HEK293 (cell line): Measurements from ENCODE around the gene PSD4.

ENCODE experiments used
- CTCF ChIA-PET: fragments of 350-600 bp; formaldehyde crosslinking; extraction: SDS; loops from one replicate; lab custom pipeline; 2021; ENCODE audit warnings: antibody characterized with exemption; lab: Yijun Ruan, JAX
- POLR2A ChIA-PET: fragments of 300-600 bp; formaldehyde crosslinking; extraction: SDS; loops from one replicate; lab custom pipeline; 2020; ENCODE audit warnings: antibody characterized with exemption, inconsistent platforms; lab: Yijun Ruan, JAX
- H3K27ac ChIP-seq: fragments of 200-500 bp; sonication (Bioruptor generic); 2 replicates; pipeline ENCODE4 v1.5.1; 2014; ENCODE audit warnings: low read depth, low read length, control low read depth, inconsistent platforms; ENCODE audit errors: extremely low read depth
- H3K36me3 ChIP-seq, 2 experiments: fragments of 200-500 bp in 1 of 2; sonication (Bioruptor generic) in 1 of 2; 1 replicate in 1 of 2; 2 replicates in 1 of 2; pipeline ENCODE4 v1.5.1; 2014 to 2017; ENCODE audit warnings: inconsistent platforms in 2 of 2, low read length in 2 of 2; ENCODE audit not compliant: control insufficient read depth in 2 of 2, insufficient read depth in 1 of 2
- H3K4me1 ChIP-seq: fragments of 200-500 bp; sonication (Bioruptor generic); 2 replicates; pipeline ENCODE4 v1.5.1; 2014; ENCODE audit warnings: mild to moderate bottlenecking, low read length, inconsistent platforms; ENCODE audit not compliant: control insufficient read depth, insufficient read depth
- H3K4me3 ChIP-seq: 2 replicates; pipeline ENCODE4 v1.5.1; 2011; ENCODE audit warnings: low read depth, mild to moderate bottlenecking, control low read depth, low read length, moderate library complexity
- H3K9me3 ChIP-seq: fragments of 200-500 bp; sonication (Bioruptor generic); 2 replicates; pipeline ENCODE4 v1.5.1; 2014; ENCODE audit warnings: low read depth, low read length, inconsistent platforms; ENCODE audit not compliant: control insufficient read depth, insufficient read depth
- BCL6B ChIP-seq: fragments of 450-650 bp; formaldehyde crosslinking; IDR thresholded peaks from 2 replicates; pipeline ENCODE4 v1.5.1; 2017; ENCODE audit warnings: missing biosample characterization, missing genetic modification characterization
- GLIS1 ChIP-seq: fragments of 450-650 bp; formaldehyde crosslinking; IDR thresholded peaks from 2 replicates; pipeline ENCODE4 v1.5.1; 2016; ENCODE audit warnings: missing biosample characterization, missing genetic modification characterization
- KLF17 ChIP-seq: fragments of 450-650 bp; formaldehyde crosslinking; IDR thresholded peaks from 2 replicates; pipeline ENCODE4 v1.5.1; 2016; ENCODE audit warnings: missing biosample characterization, missing genetic modification characterization
- MEIS1 ChIP-seq: sonication (generic); formaldehyde crosslinking; IDR thresholded peaks from 2 replicates; pipeline ENCODE4 v1.8.1; 2022; ENCODE audit warnings: missing genetic modification reagents, mild to moderate bottlenecking, borderline replicate concordance
- OSR2 ChIP-seq: fragments of 450-650 bp; formaldehyde crosslinking; IDR thresholded peaks from 2 replicates; pipeline ENCODE4 v1.5.1; 2016; ENCODE audit warnings: missing biosample characterization, missing genetic modification characterization
- PRDM1 ChIP-seq: fragments of 450-650 bp; formaldehyde crosslinking; IDR thresholded peaks from 2 replicates; pipeline ENCODE4; 2016; ENCODE audit warnings: missing biosample characterization, missing genetic modification characterization
- SALL2 ChIP-seq: fragments of 450-650 bp; formaldehyde crosslinking; IDR thresholded peaks from 2 replicates; pipeline ENCODE4 v1.5.0; 2017; ENCODE audit warnings: missing biosample characterization, mild to moderate bottlenecking, missing genetic modification characterization, borderline replicate concordance
- ZBTB48 ChIP-seq: fragments of 450-650 bp; formaldehyde crosslinking; IDR thresholded peaks from 2 replicates; pipeline ENCODE4 v1.5.1; 2016; ENCODE audit warnings: missing biosample characterization, missing genetic modification characterization
- ZNF175 ChIP-seq: fragments of 450-650 bp; formaldehyde crosslinking; IDR thresholded peaks from 2 replicates; pipeline ENCODE4 v1.5.1; 2016; ENCODE audit warnings: missing biosample characterization, missing genetic modification characterization
- ZNF292 ChIP-seq: fragments of 450-650 bp; formaldehyde crosslinking; IDR thresholded peaks from 2 replicates; pipeline ENCODE4 v1.5.1; 2016; ENCODE audit warnings: low read depth, missing biosample characterization, missing genetic modification characterization, borderline replicate concordance
- ZNF423 ChIP-seq: fragments of 450-650 bp; formaldehyde crosslinking; IDR thresholded peaks from 2 replicates; pipeline ENCODE4 v1.5.1; 2016; ENCODE audit warnings: missing biosample characterization, missing genetic modification characterization
- ZNF501 ChIP-seq: fragments of 450-650 bp; formaldehyde crosslinking; IDR thresholded peaks from 2 replicates; pipeline ENCODE4 v1.5.1; 2016; ENCODE audit warnings: missing biosample characterization, missing genetic modification characterization
- ZNF544 ChIP-seq: fragments of 450-650 bp; formaldehyde crosslinking; IDR thresholded peaks from 2 replicates; pipeline ENCODE4 v1.5.0; 2017; ENCODE audit warnings: missing biosample characterization, missing genetic modification characterization
- ZNF561 ChIP-seq: fragments of 450-650 bp; IDR thresholded peaks from 2 replicates; pipeline ENCODE4 v1.5.1; 2018; ENCODE audit warnings: missing biosample characterization, missing genetic modification characterization, borderline replicate concordance
- ZNF624 ChIP-seq: fragments of 450-650 bp; formaldehyde crosslinking; IDR thresholded peaks from 2 replicates; pipeline ENCODE4 v1.5.1; 2017; ENCODE audit warnings: missing biosample characterization, missing genetic modification characterization
- ZNF658 ChIP-seq: fragments of 450-650 bp; formaldehyde crosslinking; IDR thresholded peaks from 2 replicates; pipeline ENCODE4; 2016; ENCODE audit warnings: missing biosample characterization, missing genetic modification characterization
- ZNF747 ChIP-seq: fragments of 450-650 bp; formaldehyde crosslinking; IDR thresholded peaks from 2 replicates; pipeline ENCODE4 v1.5.1; 2016; ENCODE audit warnings: missing biosample characterization, missing genetic modification characterization
- ZNF768 ChIP-seq: fragments of 450-650 bp; formaldehyde crosslinking; IDR thresholded peaks from 2 replicates; pipeline ENCODE4 v1.5.1; 2018; ENCODE audit warnings: missing biosample characterization, mild to moderate bottlenecking, missing genetic modification characterization
- ZNF776 ChIP-seq: fragments of 450-650 bp; formaldehyde crosslinking; IDR thresholded peaks from 2 replicates; pipeline ENCODE4 v1.5.0; 2017; ENCODE audit warnings: missing biosample characterization, missing genetic modification characterization, borderline replicate concordance

PSD4 gene

GRCh38 chr2:113178069-113178746, 4.4 kb downstream of the PSD4 start:
- CTCF ChIA-PET, result no interaction called here
- no peaks in the 10 kb centered on the region for H3K4me1 ChIP-seq
- H3K4me3 ChIP-seq, result no peak overlapping the region
- TF ChIP-seq ZNF658 (tag by site-specific recombination), result no peak
- TF ChIP-seq ZNF776 (tag by site-specific recombination), result no peak
- TF ChIP-seq ZNF747 (tag by site-specific recombination), result no peak
- TF ChIP-seq BCL6B, result no peak
- H3K27ac ChIP-seq, result no peak overlapping the region
- H3K36me3 ChIP-seq, result no peaks in the 10 kb centered on the region
- POLR2A ChIA-PET, result no interaction called here
- no peaks in the 10 kb centered on the region for H3K9me3 ChIP-seq

GRCh38 chr2:113178891-113179290, 5.1 kb downstream of the PSD4 start:
- no peaks in the 10 kb centered on the region for H3K36me3 ChIP-seq
- no peak for TF ChIP-seq KLF17
- no peak for TF ChIP-seq ZNF292
- TF ChIP-seq ZNF501 (tag by site-specific recombination), result no peak
- TF ChIP-seq, all 188 proteins: peak for 0
- no peak overlapping the region for H3K27ac ChIP-seq
- POLR2A ChIA-PET, result no interaction called here
- H3K4me1 ChIP-seq, result no peaks in the 10 kb centered on the region
- no peak overlapping the region for H3K4me3 ChIP-seq
- H3K9me3 ChIP-seq, result no peaks in the 10 kb centered on the region
- CTCF ChIA-PET, result interaction anchor here (0.9 kb wide), 1 partner anchor 40 kb away, joined by 3 read pairs; no protein-coding TSS in a partner anchor

- TF ChIP-seq ZNF776 (tag by site-specific recombination), result no peak
- no peak for TF ChIP-seq ZBTB48 (tag by site-specific recombination)
- TF ChIP-seq ZNF544 (tag by site-specific recombination), result no peak
- TF ChIP-seq OSR2 (tag by site-specific recombination), result no peak
- no peak for TF ChIP-seq ZNF423 (tag by site-specific recombination)
- ChIA-PET CTCF (interaction anchor here (0.9 kb wide), 2 partner anchors 20 to 41 kb away, joined by 3 read pairs; no protein-coding TSS in a partner anchor), POLR2A (interaction anchor here (0.5 kb wide), 1 partner anchor 24 kb away, joined by 7 read pairs; no protein-coding TSS in a partner anchor)
- Histone ChIP-seq H3K27ac (no peak overlapping the region), H3K9me3 (no peaks in the 10 kb centered on the region), H3K4me1 (no peaks in the 10 kb centered on the region), H3K4me3 (no peak overlapping the region), H3K36me3 (no peaks in the 10 kb centered on the region)
Measured at GRCh38 chr2:113179446-113180045, 5.8 kb downstream of the PSD4 start.

- no peaks in the 10 kb centered on the region for H3K36me3 ChIP-seq
- H3K27ac ChIP-seq, result no peak overlapping the region
- H3K9me3 ChIP-seq, result no peaks in the 10 kb centered on the region
- ChIA-PET CTCF (interaction anchor here (0.6 to 2.3 kb wide), 5 partner anchors 19 to 204 kb away, joined by 3 to 7 read pairs (median 3); no protein-coding TSS in a partner anchor), POLR2A (interaction anchor here (0.5 to 0.6 kb wide), 2 partner anchors 17 to 23 kb away, joined by 3 to 7 read pairs; no protein-coding TSS in a partner anchor)
- H3K4me1 ChIP-seq, result no peaks in the 10 kb centered on the region
- no peak overlapping the region for H3K4me3 ChIP-seq
- TF ChIP-seq MEIS1 (CRISPR knock-in tag) (no peak), ZNF624 (no peak), ZNF175 (tag by site-specific recombination) (no peak), ZNF768 (tag by site-specific recombination) (no peak), SALL2 (tag by site-specific recombination) (no peak), GLIS1 (tag by site-specific recombination) (0 out of 2 replicates have a peak, but pooled peaks have one; percentile 15), PRDM1 (tag by site-specific recombination) (no peak), ZNF561 (tag by site-specific recombination) (no peak)
- TF ChIP-seq, all 188 proteins: peak for 1
Measured at GRCh38 chr2:113180131-113180946, 6.6 kb downstream of the PSD4 start.
